AG09309 (cell line): ENCODE results near the gene SLC38A11.

Experiments used
- DNase-seq: peaks from one replicate; pipeline ENCODE4 v3.0.0-alpha.2; 2010; ENCODE audit warnings: low read depth
- H3K4me3 ChIP-seq: 2 replicates; pipeline ENCODE4 v1.5.1; 2011; ENCODE audit warnings: mild to moderate bottlenecking, low read depth, low read length, moderate library complexity; ENCODE audit not compliant: control insufficient read depth
- TF ChIP-seq, protein P1 (sequence below): IDR thresholded peaks from 2 replicates; pipeline ENCODE4 v1.5.1; 2011; ENCODE audit warnings: mild to moderate bottlenecking, low read depth, low read length, inconsistent platforms; ENCODE audit not compliant: insufficient read depth, control insufficient read depth; ENCODE audit errors: missing control alignments

SLC38A11 gene

DNA sequence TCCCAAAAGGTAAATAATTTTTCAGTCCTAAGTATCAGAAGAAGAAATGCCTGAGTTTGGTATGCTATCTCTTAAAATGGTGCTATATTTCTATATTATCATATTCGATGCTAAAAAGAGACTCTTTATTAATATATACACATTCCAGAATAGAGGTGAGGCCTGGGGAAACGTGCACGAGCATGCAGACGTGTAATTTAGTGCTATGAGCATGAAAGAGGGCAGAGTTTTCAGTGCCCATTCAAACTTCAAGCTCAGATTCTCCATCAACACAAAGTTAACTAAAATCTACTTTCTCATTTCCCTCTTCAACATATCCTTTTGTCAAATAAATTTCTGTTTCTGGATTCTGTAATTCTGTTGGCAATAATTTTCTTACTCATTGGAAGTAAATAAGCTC, 108.0 kb downstream of the SLC38A11 start:
- DNase-seq, result no peak
- TF ChIP-seq, protein P1, sequence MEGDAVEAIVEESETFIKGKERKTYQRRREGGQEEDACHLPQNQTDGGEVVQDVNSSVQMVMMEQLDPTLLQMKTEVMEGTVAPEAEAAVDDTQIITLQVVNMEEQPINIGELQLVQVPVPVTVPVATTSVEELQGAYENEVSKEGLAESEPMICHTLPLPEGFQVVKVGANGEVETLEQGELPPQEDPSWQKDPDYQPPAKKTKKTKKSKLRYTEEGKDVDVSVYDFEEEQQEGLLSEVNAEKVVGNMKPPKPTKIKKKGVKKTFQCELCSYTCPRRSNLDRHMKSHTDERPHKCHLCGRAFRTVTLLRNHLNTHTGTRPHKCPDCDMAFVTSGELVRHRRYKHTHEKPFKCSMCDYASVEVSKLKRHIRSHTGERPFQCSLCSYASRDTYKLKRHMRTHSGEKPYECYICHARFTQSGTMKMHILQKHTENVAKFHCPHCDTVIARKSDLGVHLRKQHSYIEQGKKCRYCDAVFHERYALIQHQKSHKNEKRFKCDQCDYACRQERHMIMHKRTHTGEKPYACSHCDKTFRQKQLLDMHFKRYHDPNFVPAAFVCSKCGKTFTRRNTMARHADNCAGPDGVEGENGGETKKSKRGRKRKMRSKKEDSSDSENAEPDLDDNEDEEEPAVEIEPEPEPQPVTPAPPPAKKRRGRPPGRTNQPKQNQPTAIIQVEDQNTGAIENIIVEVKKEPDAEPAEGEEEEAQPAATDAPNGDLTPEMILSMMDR, result no peak
- no peak overlapping the region for H3K4me3 ChIP-seq

DNA sequence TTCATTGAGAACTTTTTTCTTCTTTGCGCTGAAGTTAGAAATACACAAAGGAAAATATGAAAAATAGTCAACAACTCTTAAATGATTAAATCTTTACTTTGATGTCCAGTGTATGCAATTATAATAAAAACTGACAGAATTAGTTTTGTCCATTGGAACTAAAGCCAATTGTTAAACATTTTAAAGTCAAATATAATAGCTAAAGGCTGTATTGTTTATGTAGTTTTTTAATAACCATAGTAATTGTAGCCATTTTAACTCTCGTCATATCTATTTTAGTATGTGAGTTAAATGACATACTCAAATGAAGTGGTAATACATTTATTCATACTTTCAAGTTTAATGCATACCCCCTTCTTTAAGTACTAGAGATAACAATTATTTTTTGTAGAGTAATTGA, 109.0 kb downstream of the SLC38A11 start:
- DNase-seq, result no peak
- no peak overlapping the region for H3K4me3 ChIP-seq
- TF ChIP-seq, protein P1, result no peak
